Retina (tissue), 1 donor: ENCODE measurements around the gene TGFB3.

Experiments used
- DNase-seq: peaks from one replicate; pipeline ENCODE4 v3.0.0-alpha.2; 2016

The TGFB3 gene

GRCh38 chr14:75985618-75986438 is 4.0 kb upstream of the TGFB3 start, which contains the start of gene IFT43:
TSS of gene IFT43 (plus strand) at chr14:75985763. CDS start at chr14:75985787, 24 bp downstream.
- peak; percentile 93 for DNase-seq

DNA sequence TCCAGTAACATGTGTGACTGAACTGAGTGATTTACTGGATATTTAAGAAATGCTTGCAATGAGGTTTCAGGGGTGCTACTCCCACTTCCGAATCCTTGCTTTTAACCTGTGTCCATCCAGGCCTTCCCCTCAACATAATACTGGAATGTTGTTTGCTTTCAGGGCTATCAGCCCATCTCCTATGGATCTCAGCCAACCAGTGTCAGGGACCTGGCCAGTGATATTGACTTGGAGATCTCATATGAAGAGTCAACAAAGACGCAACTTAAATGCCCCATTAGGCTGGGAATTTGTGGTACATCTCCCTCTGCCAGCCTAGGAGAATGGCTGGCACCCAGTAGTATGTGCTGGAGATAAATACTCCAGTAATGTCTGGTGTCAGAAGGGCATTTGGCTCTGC is 2.9 kb upstream of the TGFB3 start:
- DNase-seq = no peak

GRCh38 chr14:75983019-75983358 is 1.2 kb upstream of the TGFB3 start:
- DNase-seq = no peak

DNA sequence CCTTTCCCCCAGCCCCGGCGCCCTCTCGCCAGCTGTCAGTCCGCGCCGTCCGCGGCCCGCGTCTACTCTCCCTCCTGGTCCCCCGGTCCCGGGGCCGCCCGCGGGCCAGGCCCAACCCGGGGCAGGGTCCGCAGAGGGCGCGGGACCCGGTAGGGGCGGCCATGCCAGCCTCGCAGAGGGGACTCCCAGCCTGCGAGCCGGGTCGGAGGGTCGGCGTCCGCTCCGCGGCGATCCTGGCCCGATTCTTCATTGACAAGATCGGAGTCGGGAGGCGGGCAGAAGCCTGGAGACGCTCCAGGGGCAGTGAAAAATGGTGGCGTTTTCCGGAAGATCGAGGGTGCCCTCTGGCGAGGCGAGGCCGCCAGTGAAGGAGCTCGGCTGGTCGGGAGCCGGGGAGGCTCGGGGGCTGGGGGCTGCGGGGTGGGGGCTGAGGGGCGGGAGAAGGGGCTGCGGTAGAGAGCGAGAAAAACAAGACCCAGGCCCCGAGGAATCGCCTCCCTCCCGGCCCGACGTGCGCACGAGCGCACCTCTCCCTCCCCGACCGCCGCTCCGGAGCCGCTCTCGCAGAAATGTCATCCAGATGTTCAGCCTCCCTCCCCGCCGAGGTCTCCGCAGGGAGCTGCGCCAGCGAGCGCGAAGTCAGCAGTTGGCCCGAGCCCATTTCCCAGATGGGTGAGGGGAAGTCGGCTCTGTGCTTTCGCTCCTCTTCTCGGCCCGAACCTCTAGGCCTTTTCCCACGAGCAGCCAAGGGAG is 647 bp upstream of the TGFB3 start:
- peak; percentile 95 for DNase-seq

DNA sequence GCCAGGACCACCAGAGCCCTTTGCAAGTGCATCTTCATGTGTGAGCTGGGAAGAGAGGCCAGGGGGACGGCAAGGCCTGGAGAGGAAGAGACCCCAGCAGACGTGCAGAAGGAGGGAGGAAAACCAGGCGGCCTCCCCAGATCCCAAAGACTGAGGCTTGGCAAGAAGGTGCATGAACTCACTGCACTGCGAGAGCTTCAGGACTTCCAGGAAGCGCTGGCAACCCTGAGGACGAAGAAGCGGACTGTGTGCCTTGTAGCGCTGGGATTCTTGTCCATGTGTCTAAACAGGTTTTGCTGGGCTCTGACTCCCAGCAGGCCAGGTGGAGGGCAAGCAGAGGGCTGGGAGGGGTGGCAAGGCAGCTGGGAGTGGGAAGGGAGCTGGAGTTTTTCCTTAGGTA is 939 bp downstream of the TGFB3 start:
- no peak for DNase-seq

DNA sequence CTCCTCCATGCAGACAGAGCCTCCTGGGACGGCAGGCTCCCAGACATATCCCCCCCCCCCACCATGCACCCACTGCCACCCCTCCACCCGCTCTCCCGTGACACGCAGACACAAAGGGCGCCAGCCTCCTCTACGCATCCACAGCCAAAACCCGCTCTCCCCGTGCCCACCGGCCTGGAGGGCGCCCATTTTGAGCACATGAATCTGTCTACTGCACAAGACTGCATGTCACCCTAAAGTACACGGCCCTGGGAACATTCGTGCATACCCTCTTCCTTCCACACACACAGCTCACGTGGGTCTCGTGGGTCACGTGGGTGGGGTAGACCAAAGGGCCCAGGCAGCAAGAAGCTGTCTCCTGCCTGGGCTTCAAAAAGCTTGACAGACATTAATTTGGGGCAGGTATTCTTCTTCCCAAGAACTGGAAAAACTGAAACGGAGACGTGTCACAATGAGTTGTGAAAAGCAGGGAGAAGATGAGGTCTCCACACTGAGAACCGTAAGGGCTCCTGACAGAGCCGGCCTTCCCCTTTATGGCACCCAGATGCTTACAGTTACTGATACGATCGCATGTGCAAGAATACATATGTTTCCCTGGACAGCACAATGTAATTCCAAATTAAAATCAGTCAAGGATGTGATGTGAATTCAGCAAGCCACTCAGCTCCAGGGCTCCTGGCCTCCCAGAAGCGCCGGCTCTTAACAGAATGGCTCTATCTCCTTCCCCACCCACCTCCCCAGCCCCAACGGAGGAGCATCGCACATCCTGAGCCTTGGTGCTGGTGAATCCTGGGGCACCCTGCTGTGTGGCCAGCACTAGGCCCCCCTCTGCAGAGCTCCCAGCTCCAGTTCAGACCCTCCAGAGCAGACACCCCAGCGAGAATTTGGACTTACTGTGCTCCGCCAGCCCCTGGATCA is 1.9 kb downstream of the TGFB3 start:
- DNase-seq = no peak

DNA sequence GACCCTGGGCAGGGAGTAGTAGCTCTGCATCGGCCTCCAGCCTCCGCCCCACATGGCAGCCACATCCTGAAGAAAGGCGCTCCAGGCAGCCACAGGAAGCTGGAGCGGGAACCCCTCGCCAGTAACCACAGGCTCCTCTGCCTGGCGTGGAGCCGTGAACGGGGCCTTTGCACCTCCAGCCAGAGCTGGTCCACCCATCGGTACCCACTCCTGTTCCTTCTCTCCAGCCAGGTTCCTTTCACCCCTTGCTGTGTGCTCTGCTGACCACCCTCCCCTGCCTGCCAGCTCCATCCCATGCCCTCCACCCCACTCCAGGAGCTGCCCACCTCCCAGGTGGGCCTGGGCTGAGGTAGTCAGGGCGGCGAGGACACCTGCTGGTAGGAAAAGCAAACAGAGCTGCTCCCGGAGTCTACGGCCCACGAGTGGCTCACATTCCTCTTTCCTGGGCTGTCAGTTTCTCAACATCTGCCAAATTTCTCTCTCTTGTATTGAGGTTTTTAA is 2.7 kb downstream of the TGFB3 start:
- peak; percentile 43 for DNase-seq

DNA sequence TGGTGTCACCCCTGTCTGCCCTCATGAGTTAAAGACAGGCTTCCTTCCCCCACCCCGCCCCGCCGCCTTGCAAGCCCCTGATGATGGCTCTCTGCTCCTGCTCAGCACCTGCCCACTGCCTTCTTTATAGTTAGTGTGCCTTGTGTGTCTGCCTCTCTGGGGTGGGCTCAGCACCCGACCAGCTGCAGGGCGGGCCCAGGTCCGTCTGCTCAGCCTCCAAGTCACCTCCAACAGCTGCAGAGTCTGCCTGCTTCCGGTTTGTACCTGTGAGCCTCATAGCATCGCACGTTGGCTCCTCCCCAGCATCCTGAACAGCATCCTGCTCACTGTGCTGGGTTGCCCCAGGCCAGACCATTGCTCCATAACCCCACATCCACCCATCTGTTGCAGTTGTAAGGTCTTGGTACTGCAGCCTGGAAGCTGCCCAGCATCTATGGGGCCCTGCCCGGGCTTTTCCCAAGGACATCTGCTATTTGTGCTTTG is 3.5 kb downstream of the TGFB3 start:
- no peak for DNase-seq

- no peak for DNase-seq
Measured at GRCh38 chr14:75977582-75977943, 4.2 kb downstream of the TGFB3 start.

DNA sequence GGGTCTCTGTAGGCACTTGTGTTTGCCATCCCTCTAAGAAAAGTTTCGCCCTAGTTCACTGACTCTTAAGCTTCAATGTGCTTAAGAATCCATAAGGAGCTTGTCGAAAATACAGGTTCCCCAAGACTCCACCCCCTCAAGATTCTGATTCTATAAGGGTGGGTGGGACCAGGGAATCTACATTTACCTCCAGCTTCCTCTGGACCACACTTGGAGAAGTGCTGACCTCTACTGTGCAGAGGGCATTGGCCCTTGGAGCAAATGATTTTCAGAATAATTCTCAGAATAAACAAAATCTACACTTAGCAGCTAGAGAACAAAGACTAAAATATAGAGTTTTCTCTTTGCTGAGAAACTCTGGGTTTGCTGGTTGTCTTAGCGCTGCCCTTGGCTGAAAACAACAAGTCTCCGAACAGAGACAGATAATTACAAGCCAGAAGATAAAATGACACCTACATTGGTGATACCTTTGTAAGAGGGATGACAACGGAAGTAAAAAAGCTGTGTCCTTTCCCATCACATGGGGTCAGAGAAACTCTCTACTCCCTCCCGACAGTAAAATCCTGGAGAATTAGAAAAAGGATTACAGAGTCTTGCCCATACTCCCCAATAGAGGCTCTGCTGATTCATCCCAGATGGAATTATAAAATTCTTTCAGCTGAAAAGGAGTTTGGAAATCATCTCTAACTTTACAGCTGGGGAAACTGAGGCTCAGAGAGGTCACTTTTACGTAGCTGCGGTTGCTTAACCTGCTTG is 4.8 kb downstream of the TGFB3 start:
- DNase-seq = no peak

DNA sequence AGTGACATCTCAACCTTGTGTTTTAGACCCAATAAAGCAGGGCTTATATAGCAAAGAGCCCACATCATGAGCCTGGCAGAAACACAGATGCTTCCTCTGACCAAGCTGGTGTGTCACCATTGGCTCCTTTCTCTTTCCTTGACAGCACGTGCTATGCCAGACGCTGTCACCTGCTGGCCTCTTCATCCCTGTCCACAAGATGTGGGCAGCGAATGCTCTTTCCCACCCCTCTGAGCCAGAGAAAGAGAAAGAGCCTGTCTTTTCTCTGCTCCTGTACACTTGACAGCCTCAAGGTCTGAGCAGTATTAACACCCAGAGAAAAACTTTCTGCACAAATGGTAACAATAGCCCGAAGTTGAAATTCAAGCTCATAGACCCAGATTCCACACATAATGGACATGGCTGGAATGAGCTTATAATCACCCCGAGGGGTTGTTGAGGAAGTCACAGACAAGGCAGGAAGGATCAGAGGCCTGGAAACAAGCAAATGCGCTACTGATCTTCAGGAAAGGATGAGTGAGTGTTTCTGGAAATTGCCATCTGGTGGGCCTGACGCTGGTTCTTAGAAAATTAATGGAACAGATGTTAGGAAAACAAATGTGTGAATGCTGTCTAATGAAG is 8.9 kb downstream of the TGFB3 start:
- DNase-seq = peak; percentile 28

DNA sequence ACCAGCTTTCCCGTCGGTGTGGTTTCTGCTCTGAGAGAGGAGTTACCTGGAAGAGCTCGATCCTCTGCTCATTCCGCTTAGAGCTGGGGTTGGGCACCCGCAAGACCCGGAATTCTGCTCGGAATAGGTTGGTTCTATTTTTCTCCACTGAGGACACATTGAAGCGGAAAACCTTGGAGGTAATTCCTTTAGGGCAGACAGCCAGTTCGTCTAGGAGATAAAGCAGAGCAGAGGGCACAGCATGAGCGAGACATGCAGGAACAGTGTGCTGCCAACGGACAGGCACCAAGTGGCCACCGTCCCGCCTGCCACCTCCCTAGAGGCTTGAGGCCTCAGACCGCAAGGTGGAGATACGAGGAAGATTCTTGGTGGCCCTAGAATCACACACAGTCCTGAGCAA is 10.3 kb downstream of the TGFB3 start:
- no peak for DNase-seq

DNA sequence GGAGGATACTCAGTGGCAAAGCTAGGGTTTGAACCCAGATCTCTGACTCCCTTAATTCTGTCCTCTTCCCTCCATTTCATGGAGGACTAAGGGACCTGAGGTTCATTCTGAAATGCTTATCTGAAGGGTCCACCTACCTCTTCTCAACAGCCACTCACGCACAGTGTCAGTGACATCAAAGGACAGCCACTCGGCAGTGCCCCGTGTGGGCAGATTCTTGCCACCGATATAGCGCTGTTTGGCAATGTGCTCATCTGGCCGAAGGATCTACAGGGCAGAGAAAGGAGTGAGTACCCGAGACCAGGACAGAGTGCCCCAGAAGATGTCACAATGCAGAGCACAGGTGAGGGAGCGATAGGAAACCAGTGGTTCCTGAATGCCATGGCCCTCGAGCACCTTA is 10.8 kb downstream of the TGFB3 start:
- DNase-seq = no peak

DNA sequence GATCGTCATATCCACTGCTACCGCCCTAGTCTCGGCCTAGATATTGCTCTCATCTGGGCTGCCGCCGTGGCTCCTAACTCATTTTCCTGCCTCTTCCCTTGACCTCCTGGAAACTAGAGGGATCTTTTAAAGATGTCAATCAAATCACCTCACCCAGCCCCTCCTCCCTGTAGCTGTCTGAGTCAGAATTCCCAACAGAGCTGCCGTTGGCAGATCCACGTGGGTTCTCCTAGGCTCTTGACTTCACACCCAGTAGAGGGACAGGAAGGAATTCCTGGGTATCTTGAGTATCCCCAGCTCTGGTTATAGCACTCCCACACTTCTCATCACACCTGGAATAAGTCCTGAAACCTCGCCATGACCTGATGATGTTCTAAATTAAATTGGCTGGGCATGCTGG is 11.9 kb downstream of the TGFB3 start:
- no peak for DNase-seq

GRCh38 chr14:75969126-75969525 is 12.7 kb downstream of the TGFB3 start:
- DNase-seq = no peak

- DNase-seq = no peak
Measured at GRCh38 chr14:75968456-75968855, 13.3 kb downstream of the TGFB3 start.

GRCh38 chr14:75967866-75968265 is 13.9 kb downstream of the TGFB3 start:
- no peak for DNase-seq

DNA sequence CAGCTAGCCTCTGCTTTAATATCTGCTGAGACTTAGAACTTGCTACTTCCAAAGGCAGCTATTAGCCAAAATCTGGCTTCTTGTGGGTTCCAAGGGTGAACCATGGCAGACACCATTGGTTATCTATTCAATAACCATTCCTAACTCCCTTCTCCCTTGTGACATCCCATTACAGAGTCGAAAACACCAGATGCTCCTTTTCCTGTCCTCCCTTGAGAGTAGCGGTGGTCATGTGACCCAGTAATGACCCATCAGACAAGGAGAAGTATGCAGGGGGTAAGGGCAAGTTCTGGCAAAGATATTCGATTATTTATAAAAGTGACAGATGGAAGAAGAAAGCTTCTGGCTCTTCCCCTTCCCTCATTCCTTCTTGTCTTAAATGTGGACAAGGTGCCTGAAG is 20.1 kb downstream of the TGFB3 start:
- no peak for DNase-seq

- DNase-seq = no peak
Measured at GRCh38 chr14:75960231-75960630, 21.6 kb downstream of the TGFB3 start.

DNA sequence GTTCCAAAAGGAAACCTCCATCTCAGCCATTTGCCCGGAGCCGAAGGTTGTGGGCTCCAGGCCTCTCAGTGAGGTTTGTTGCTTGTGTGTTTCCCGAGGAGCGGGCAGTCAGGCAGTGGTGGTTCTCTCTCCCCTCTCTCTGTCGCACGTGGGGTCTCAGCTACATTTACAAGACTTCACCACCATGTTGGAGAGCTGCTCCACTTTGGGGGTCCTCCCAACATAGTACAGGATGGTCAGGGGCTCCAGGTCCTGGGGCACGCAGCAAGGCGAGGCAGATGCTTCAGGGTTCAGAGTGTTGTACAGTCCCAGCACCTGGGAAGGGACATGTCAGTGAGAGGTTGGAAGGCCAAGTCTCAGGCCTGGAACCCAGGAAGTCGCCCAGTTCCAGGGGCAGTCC is 22.8 kb downstream of the TGFB3 start:
- no peak for DNase-seq

- no peak for DNase-seq
Measured at GRCh38 chr14:75952489-75952888, 29.3 kb downstream of the TGFB3 start.

- no peak for DNase-seq
Measured at GRCh38 chr14:75946785-75947184, 35.0 kb downstream of the TGFB3 start.
